IMR-90 (cell line): Measurements from ENCODE around the gene TUBGCP3. TPM values are rescaled to one million over a fixed set of nuclear protein-coding genes. Genes with fewer than 3 reads are reported as not detected.

ENCODE experiments used
- ATAC-seq: fragments of 200-7000 bp; cut with Tn5 transposase; 2 replicates; pipeline ENCODE4 v1.9.1; 2020; ENCODE audit warnings: low read depth, mild to moderate bottlenecking, moderate library complexity
- BruUV-seq: library from RNA; stranded (reverse); fragments of 400-500 nt; replicated peaks from 2 replicates; lab custom pipeline; 2021; lab: Mats Ljungman, UMichigan
- CTCF ChIA-PET: fragments of 300-600 bp; formaldehyde crosslinking; extraction: SDS; loops from one replicate; lab custom pipeline; 2021; ENCODE audit warnings: antibody characterized with exemption; lab: Yijun Ruan, JAX
- POLR2A ChIA-PET: fragments of 300-600 bp; sonication (Branson Sonifier 250); formaldehyde crosslinking; loops from one replicate; lab custom pipeline; 2022; ENCODE audit warnings: antibody characterized with exemption; ENCODE audit not compliant: unreplicated experiment; lab: Charles Lee
- DNase-seq: peaks from one replicate; pipeline ENCODE4 v3.0.0; 2013
- H2AFZ ChIP-seq: replicated peaks from 2 replicates; pipeline ENCODE3; 2013; ENCODE audit warnings: low read length, mild to moderate bottlenecking; ENCODE audit not compliant: poor library complexity
- H2AK5ac ChIP-seq: 2 replicates; pipeline ENCODE4 v1.6.1; 2013; ENCODE audit warnings: low read depth, low read length, inconsistent platforms
- H2AK9ac ChIP-seq: replicated peaks from 2 replicates; pipeline ENCODE3; 2013; ENCODE audit warnings: mild to moderate bottlenecking, low read depth, low read length, moderate library complexity; ENCODE audit not compliant: poor library complexity
- H2BK120ac ChIP-seq: 2 replicates; pipeline ENCODE4 v1.6.1; 2013; ENCODE audit warnings: low read depth, low read length, inconsistent platforms
- H2BK15ac ChIP-seq: 3 replicates; pipeline ENCODE4 v1.6.1; 2013; ENCODE audit warnings: low read depth, low read length, inconsistent platforms
- H2BK20ac ChIP-seq: 2 replicates; pipeline ENCODE4 v1.6.1; 2013; ENCODE audit warnings: low read depth, mild to moderate bottlenecking, inconsistent platforms, low read length, moderate library complexity
- H2BK5ac ChIP-seq: 2 replicates; pipeline ENCODE4 v1.6.1; 2013; ENCODE audit warnings: mild to moderate bottlenecking, low read depth, low read length, inconsistent platforms; ENCODE audit not compliant: poor library complexity, severe bottlenecking
- H3K14ac ChIP-seq: replicated peaks from 2 replicates; pipeline ENCODE4 v1.6.1; 2013; ENCODE audit warnings: low read depth, low read length, inconsistent platforms
- H3K18ac ChIP-seq: 2 replicates; pipeline ENCODE4 v1.6.1; 2013; ENCODE audit warnings: low read depth, low read length, control low read depth
- H3K23ac ChIP-seq: 2 replicates; pipeline ENCODE4 v1.6.1; 2013; ENCODE audit warnings: low read depth, low read length, inconsistent platforms
- H3K27ac ChIP-seq: 2 replicates; pipeline ENCODE4 v1.5.1; 2013; ENCODE audit warnings: mild to moderate bottlenecking, control low read depth, low read length; ENCODE audit not compliant: insufficient read depth
- H3K27me3 ChIP-seq: 2 replicates; pipeline ENCODE4 v1.6.1; 2013; ENCODE audit warnings: low read length; ENCODE audit not compliant: control insufficient read depth, insufficient read depth
- H3K36me3 ChIP-seq: 2 replicates; pipeline ENCODE4 v1.6.1; 2013; ENCODE audit warnings: low read length, mixed read lengths; ENCODE audit not compliant: control insufficient read depth, insufficient read depth
- H3K4ac ChIP-seq: 2 replicates; pipeline ENCODE4 v1.6.1; 2013; ENCODE audit warnings: low read depth, low read length, inconsistent platforms
- H3K4me1 ChIP-seq: 2 replicates; pipeline ENCODE4 v1.6.1; 2013; ENCODE audit warnings: low read length, mixed read lengths; ENCODE audit not compliant: control insufficient read depth, insufficient read depth
- H3K4me2 ChIP-seq: 2 replicates; pipeline ENCODE4 v1.6.1; 2013; ENCODE audit warnings: low read depth, mild to moderate bottlenecking, control low read depth, low read length, moderate library complexity
- H3K4me3 ChIP-seq: 2 replicates; pipeline ENCODE4 v1.5.1; 2013; ENCODE audit warnings: low read depth, mild to moderate bottlenecking, control low read depth, low read length, moderate library complexity; ENCODE audit not compliant: insufficient read depth
- H3K56ac ChIP-seq: 2 replicates; pipeline ENCODE4 v1.6.1; 2013; ENCODE audit warnings: low read length, inconsistent platforms; ENCODE audit not compliant: insufficient read depth; ENCODE audit errors: extremely low read depth
- H3K79me1 ChIP-seq, 2 experiments: 2 replicates each; pipeline ENCODE4 v1.6.1; 2013; ENCODE audit warnings: low read length in 2 of 2, inconsistent platforms in 1 of 2, low read depth in 1 of 2
- H3K9ac ChIP-seq: 2 replicates; pipeline ENCODE4 v1.6.1; 2013; ENCODE audit warnings: low read depth, low read length, control low read depth
- H3K9me1 ChIP-seq: 2 replicates; pipeline ENCODE4 v1.6.1; 2013; ENCODE audit warnings: low read length, inconsistent platforms; ENCODE audit not compliant: insufficient read depth
- H3K9me3 ChIP-seq: 2 replicates; pipeline ENCODE4 v1.6.1; 2013; ENCODE audit warnings: low read length; ENCODE audit not compliant: control insufficient read depth, insufficient read depth
- H4K20me1 ChIP-seq: 2 replicates; pipeline ENCODE4 v1.6.1; 2013; ENCODE audit warnings: low read length, inconsistent platforms; ENCODE audit not compliant: insufficient read depth
- H4K5ac ChIP-seq: 2 replicates; pipeline ENCODE4 v1.6.1; 2013; ENCODE audit warnings: mild to moderate bottlenecking, low read depth, low read length, control low read depth
- H4K8ac ChIP-seq, 2 experiments: 2 replicates each; pipeline ENCODE4 v1.6.1; 2013; ENCODE audit warnings: low read depth in 2 of 2, low read length in 2 of 2, control low read depth in 1 of 2, inconsistent platforms in 1 of 2
- H4K91ac ChIP-seq: 2 replicates; pipeline ENCODE4 v1.6.1; 2013; ENCODE audit warnings: low read depth, low read length, inconsistent platforms; ENCODE audit not compliant: insufficient read depth
- BHLHE40 ChIP-seq: fragments of 150-350 bp; IDR thresholded peaks from 2 replicates; pipeline ENCODE4 v1.6.1; 2016; ENCODE audit warnings: mild to moderate bottlenecking, low read depth, low read length
- CEBPB ChIP-seq: IDR thresholded peaks from 2 replicates; pipeline ENCODE4 v1.6.1; 2012; ENCODE audit warnings: low read depth, low read length, improper control_type of control experiment
- CHD1 ChIP-seq: IDR thresholded peaks from 2 replicates; pipeline ENCODE4 v1.6.1; 2012; ENCODE audit warnings: low read depth, low read length, improper control_type of control experiment
- CTCF ChIP-seq: conservative IDR thresholded peaks from 2 replicates; pipeline ENCODE4 v1.5.1; 2012; ENCODE audit warnings: mild to moderate bottlenecking, low read depth, low read length, improper control_type of control experiment
- FOS ChIP-seq: fragments of 150-350 bp; IDR thresholded peaks from 2 replicates; pipeline ENCODE4 v1.6.1; 2016; ENCODE audit warnings: low read depth, low read length
- MAFK ChIP-seq: IDR thresholded peaks from 2 replicates; pipeline ENCODE4 v1.6.1; 2012; ENCODE audit warnings: low read depth, low read length, improper control_type of control experiment
- MAZ ChIP-seq: IDR thresholded peaks from 2 replicates; pipeline ENCODE4 v1.6.1; 2012; ENCODE audit warnings: low read depth, mild to moderate bottlenecking, low read length, improper control_type of control experiment, moderate library complexity, borderline replicate concordance
- MXI1 ChIP-seq: IDR thresholded peaks from 2 replicates; pipeline ENCODE4 v1.6.1; 2012; ENCODE audit warnings: low read depth, mild to moderate bottlenecking, low read length, moderate library complexity, borderline replicate concordance
- NFE2L2 ChIP-seq: fragments of 150-350 bp; IDR thresholded peaks from 2 replicates; pipeline ENCODE4 v1.6.1; 2016; ENCODE audit warnings: low read depth, mild to moderate bottlenecking, low read length
- POLR2A ChIP-seq: IDR thresholded peaks from 2 replicates; pipeline ENCODE4 v1.6.1; 2012; ENCODE audit warnings: mild to moderate bottlenecking, low read depth, low read length
- RAD21 ChIP-seq: IDR thresholded peaks from 2 replicates; pipeline ENCODE4 v1.6.1; 2012; ENCODE audit warnings: low read length, improper control_type of control experiment
- RCOR1 ChIP-seq: IDR thresholded peaks from 2 replicates; pipeline ENCODE4 v1.6.1; 2012; ENCODE audit warnings: mild to moderate bottlenecking, low read length, improper control_type of control experiment; ENCODE audit not compliant: insufficient replicate concordance
- RFX5 ChIP-seq: IDR thresholded peaks from 2 replicates; pipeline ENCODE4 v1.8.0; 2012; ENCODE audit warnings: low read depth, mild to moderate bottlenecking, low read length, moderate library complexity
- SMC3 ChIP-seq: fragments of 150-350 bp; IDR thresholded peaks from 2 replicates; pipeline ENCODE4 v1.6.1; 2016; ENCODE audit warnings: low read depth, mild to moderate bottlenecking, antibody characterized with exemption, low read length, moderate library complexity
- USF2 ChIP-seq: fragments of 150-350 bp; IDR thresholded peaks from 2 replicates; pipeline ENCODE4 v1.6.1; 2017; ENCODE audit warnings: mild to moderate bottlenecking, antibody characterized with exemption, low read length, low read depth
- WGBS, 2 experiments: methylation state at CpG; one replicate each; pipeline versions ENCODE4 v1.1.5 to v1.1.7; 2013; ENCODE audit warnings: missing lambda C conversion rate in 2 of 2; ENCODE audit not compliant: insufficient read length in 1 of 2; ENCODE audit errors: extremely low coverage in 2 of 2; 5-methylcytosine and 5-hydroxymethylcytosine counted together
- dilution Hi-C: fragments of 300-500 bp; cut with HindIII; formaldehyde crosslinking; loops from one replicate; pipeline ENCODE4 v1.14.3; 2018; ENCODE audit warnings: low sequenced_read_pairs; ENCODE audit not compliant: unreplicated experiment
- in situ Hi-C: fragments of 300-500 bp; cut with MboI; formaldehyde crosslinking; loops from 3 replicates; pipeline ENCODE4 v1.14.3; 2019; ENCODE audit warnings: low sequenced_read_pairs, inconsistent platforms, mixed read lengths
- intact Hi-C: fragments of 100-400 bp; cut with micrococcal nuclease; formaldehyde crosslinking; loops from 2 replicates; pipeline ENCODE4 v1.10.0; 2022
- polyA plus RNA-seq, 3 experiments: library from polyadenylated mRNA; depleted of rRNA; stranded (reverse); fragments of >200 nt; gene quantifications; 2 replicates each; pipeline ENCODE4 v1.2.3, GENCODE V29; 2012; ENCODE audit warnings: low replicate concordance in 1 of 3
- total RNA-seq: library from RNA; depleted of rRNA; stranded (reverse); fragments of >200 nt; gene quantifications from 2 replicates; pipeline ENCODE4 v1.2.3, GENCODE V29; 2012
- TF ChIP-seq, protein P1 (sequence below): fragments of 150-350 bp; IDR thresholded peaks from 2 replicates; pipeline ENCODE4 v1.6.1; 2016; ENCODE audit warnings: low read depth, mild to moderate bottlenecking, low read length, moderate library complexity, borderline replicate concordance

Gene TUBGCP3
- total and polyA plus RNA-seq, 2 of the 4 experiments (the other 2 are of a cell fraction): 16.0 to 17.8 TPM

GRCh38 chr13:112530861-112531260 lies 57.1 kb downstream of the TUBGCP3 start:
- CTCF ChIA-PET: no interaction called here
- no peak overlapping the region for H2BK5ac ChIP-seq
- no peak overlapping the region for H2BK15ac ChIP-seq
- no TSS peak for BruUV-seq
- H3K14ac ChIP-seq: no peak overlapping the region
- H2BK120ac ChIP-seq: no peak overlapping the region
- H3K27me3 ChIP-seq: no peaks in the 10 kb centered on the region
- DNase-seq (no peak), ATAC-seq (no peak)
- POLR2A ChIA-PET: no interaction called here
- in situ Hi-C loops: no loop called here
- H4K91ac ChIP-seq: no peak overlapping the region
- H3K4me2 ChIP-seq: no peak overlapping the region
- H4K5ac ChIP-seq: no peak overlapping the region
- intact Hi-C loops: no loop called here
- H3K23ac ChIP-seq: no peak overlapping the region
- H2AK9ac ChIP-seq: no peak overlapping the region
- H2AK5ac ChIP-seq: no peak overlapping the region
- no peak overlapping the region for H3K9ac ChIP-seq
- H3K36me3 ChIP-seq: peaks cover 8% of the 10 kb centered on the region
- H3K18ac ChIP-seq: no peak overlapping the region
- no peak overlapping the region for H2AFZ ChIP-seq
- no peak overlapping the region for H3K4ac ChIP-seq
- no peaks in the 10 kb centered on the region for H3K4me1 ChIP-seq
- no CpG with 5 or more reads among the region's 2 CpGs for WGBS, 2 experiments
- TF ChIP-seq USF2 (no peak), CHD1 (no peak), SMC3 (no peak), MAZ (no peak), MAFK (no peak), CEBPB (no peak), RAD21 (no peak), MXI1 (no peak), RCOR1 (no peak), POLR2A (no peak), NFE2L2 (no peak), FOS (no peak), BHLHE40 (no peak), CTCF (no peak), RFX5 (no peak)
- TF ChIP-seq, protein P1, sequence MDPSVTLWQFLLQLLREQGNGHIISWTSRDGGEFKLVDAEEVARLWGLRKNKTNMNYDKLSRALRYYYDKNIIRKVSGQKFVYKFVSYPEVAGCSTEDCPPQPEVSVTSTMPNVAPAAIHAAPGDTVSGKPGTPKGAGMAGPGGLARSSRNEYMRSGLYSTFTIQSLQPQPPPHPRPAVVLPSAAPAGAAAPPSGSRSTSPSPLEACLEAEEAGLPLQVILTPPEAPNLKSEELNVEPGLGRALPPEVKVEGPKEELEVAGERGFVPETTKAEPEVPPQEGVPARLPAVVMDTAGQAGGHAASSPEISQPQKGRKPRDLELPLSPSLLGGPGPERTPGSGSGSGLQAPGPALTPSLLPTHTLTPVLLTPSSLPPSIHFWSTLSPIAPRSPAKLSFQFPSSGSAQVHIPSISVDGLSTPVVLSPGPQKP: no peak
- H4K20me1 ChIP-seq: no peaks in the 10 kb centered on the region
- peaks cover 8 to 9% of the 10 kb centered on the region in 2 experiments for H3K79me1 ChIP-seq
- no peak overlapping the region for H2BK20ac ChIP-seq
- H4K8ac ChIP-seq: no peak overlapping the region
- H3K9me1 ChIP-seq: peaks cover 4% of the 10 kb centered on the region; the same call in 1 of the 2 replicates
- no peaks in the 10 kb centered on the region for H3K9me3 ChIP-seq
- no peak overlapping the region for H3K4me3 ChIP-seq
- no peak overlapping the region for H3K27ac ChIP-seq
- H3K56ac ChIP-seq: no peak overlapping the region
- dilution Hi-C loops: no loop called here
